Mesodermal cell (in vitro differentiated cells): ENCODE measurements around the gene TRAPPC10.

ENCODE experiments used
- H3K27ac ChIP-seq: 2 replicates; pipeline ENCODE4 v1.7.0; 2013; ENCODE audit warnings: mild to moderate bottlenecking, low read depth, low read length, moderate library complexity; ENCODE audit not compliant: severe bottlenecking
- H3K36me3 ChIP-seq: 2 replicates; pipeline ENCODE4 v1.7.1; 2013; ENCODE audit warnings: mild to moderate bottlenecking, low read length, moderate library complexity; ENCODE audit not compliant: control insufficient read depth, insufficient read depth
- H3K4me1 ChIP-seq: one replicate; pipeline ENCODE4 v1.7.1; 2013; ENCODE audit warnings: mild to moderate bottlenecking, low read length; ENCODE audit not compliant: insufficient read depth, control insufficient read depth, poor library complexity, severe bottlenecking
- H3K4me3 ChIP-seq: 2 replicates; pipeline ENCODE4 v1.7.0; 2013; ENCODE audit warnings: low read length, control low read depth, mild to moderate bottlenecking; ENCODE audit not compliant: insufficient read depth, poor library complexity, severe bottlenecking; ENCODE audit errors: extremely low read depth
- H3K9me3 ChIP-seq: 2 replicates; pipeline ENCODE4 v1.7.1; 2013; ENCODE audit warnings: mild to moderate bottlenecking, low read length, moderate library complexity; ENCODE audit not compliant: control insufficient read depth
- WGBS, 2 experiments: methylation state at CpG; one replicate each; pipeline ENCODE4 v1.1.5; 2013; ENCODE audit warnings: missing lambda C conversion rate in 2 of 2; ENCODE audit not compliant: insufficient coverage in 2 of 2; 5-methylcytosine and 5-hydroxymethylcytosine counted together

TRAPPC10 gene

DNA sequence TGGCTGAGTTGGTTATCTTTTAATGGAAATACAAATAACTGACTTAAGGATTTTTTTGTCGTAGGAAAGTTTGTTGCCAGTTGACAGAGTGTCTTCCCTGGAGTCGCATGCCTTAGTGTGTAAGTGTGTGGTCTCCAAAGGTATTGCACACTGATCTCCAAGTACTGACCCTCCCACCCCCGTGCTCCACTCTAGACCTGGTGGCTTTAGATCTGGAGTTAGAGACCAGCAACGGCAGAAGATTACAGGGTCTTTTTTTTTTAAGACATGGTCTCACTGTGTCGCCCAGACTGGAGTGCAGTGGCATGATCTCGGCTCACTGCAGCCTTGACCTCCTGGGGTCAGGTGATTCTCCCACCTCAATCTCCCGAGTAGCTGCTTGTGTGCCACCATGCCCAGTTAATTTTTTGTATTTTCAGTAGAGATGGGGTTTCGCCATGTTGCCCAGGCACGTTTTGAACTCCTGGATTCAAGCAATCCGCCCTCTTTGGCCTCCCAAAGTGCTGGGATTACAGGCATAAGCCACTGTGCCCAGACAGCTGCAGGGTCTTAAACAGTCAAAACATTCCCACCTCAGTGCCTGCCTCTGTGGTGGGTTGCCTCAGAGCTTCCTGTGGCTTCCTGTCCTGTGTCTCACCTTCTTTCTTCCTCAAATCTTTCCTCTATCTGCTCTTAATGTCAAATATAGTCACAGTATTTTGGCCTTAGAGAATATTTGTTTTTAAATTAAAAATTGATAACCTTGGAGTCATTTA is 6.9 kb downstream of the TRAPPC10 start:
- Histone ChIP-seq H3K4me3 (no peak overlapping the region), H3K4me1 (no peaks in the 10 kb centered on the region), H3K9me3 (no peaks in the 10 kb centered on the region), H3K27ac (no peak overlapping the region), H3K36me3 (peaks cover 4% of the 10 kb centered on the region)
- 92 to 94% methylated on average over 9 of the region's 10 CpGs for WGBS, 2 experiments

DNA sequence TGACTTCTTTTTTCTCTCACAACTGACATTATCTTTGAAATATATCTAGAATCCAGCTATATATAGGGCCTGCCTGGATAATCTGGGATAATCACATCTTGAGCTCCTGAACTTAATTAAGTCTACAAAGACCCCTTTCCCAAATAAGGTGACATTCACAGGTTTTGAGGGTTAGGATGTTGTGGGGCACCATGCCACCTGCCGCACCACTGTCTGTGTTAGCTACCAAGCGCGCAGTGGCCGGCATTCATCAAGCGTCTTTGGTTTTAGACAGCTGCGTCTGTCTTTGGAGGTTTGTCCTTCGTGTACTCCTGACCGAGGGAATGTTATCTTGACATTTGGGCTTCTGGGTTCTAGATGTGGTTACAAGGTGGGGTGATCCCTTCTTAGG is 7.5 kb downstream of the TRAPPC10 start:
- no peak overlapping the region for H3K27ac ChIP-seq
- peaks cover under 1% of the 10 kb centered on the region for H3K4me1 ChIP-seq
- peaks cover 4% of the 10 kb centered on the region for H3K36me3 ChIP-seq
- H3K9me3 ChIP-seq = no peaks in the 10 kb centered on the region
- WGBS, 2 experiments = 97% methylated on average over 7 to 8 of the region's 8 CpGs
- no peak overlapping the region for H3K4me3 ChIP-seq

DNA sequence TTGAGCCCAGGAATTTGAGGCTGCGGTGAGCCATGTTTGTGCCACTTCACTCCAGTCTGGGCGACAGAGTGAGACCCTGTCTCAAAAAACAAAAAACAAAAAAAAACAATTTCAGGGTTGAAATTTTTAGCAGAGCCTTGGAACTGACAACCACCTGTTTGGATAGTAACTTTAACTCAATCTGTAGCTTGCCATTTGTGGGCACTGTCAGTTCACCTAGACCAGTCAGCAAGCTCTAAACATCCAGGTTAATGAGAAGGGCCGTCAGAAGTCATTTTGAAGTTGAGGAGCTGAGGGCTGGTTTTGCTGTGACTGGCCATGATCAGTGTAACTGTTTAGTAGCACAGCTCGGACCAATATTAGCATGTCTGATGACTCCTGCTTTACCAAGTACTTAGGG is 8.4 kb downstream of the TRAPPC10 start:
- Histone ChIP-seq H3K27ac (no peak overlapping the region), H3K36me3 (peaks cover 4% of the 10 kb centered on the region), H3K9me3 (no peaks in the 10 kb centered on the region), H3K4me1 (peaks cover 10% of the 10 kb centered on the region), H3K4me3 (no peak overlapping the region)
- WGBS, 2 experiments = 73 to 74% methylated on average over 3 of the region's 4 CpGs

DNA sequence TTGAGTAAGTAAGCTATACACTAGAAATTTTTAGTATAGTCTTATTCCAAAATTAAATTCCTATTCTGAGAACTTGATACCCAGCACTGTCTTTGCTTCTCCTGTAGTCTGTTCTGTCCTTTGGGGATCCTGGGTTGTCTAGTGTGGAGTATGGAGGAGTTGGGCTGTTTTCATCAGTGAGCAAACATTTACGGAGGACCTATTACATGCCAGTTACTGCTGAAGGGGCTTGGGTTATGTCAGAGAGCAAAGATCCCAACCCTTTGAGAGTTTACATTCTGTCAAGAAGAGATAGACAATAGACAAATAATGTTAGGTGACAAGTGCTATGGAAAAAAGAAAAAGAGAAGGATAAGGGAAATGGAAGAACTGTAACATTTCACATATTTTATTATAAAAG is 9.0 kb downstream of the TRAPPC10 start:
- Histone ChIP-seq H3K27ac (no peak overlapping the region), H3K36me3 (peaks cover 4% of the 10 kb centered on the region), H3K4me1 (peaks cover 15% of the 10 kb centered on the region), H3K9me3 (no peaks in the 10 kb centered on the region), H3K4me3 (no peak overlapping the region)
- WGBS, 2 experiments = 83% methylated on average over 1 of the region's 1 CpG; no CpG with 5 or more reads in 1 of the 2 experiments

DNA sequence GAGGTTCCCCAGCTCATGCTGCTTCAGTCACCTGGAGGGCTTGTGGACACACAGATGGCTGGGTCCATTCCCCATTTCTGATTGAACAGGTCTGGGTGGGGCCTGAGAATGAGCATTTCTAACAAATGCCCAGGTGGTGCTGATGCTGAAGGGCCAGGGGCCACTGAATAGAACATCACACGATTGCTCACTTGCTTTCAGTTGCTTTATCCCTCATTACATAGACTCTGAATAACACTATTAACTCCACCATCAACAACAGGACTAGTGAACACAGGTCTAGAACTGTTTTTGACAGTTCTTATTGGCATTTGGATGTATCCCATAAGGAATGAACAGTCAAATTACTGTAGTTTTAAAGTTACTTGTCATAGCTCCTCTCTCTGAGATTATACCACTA is 12.1 kb downstream of the TRAPPC10 start:
- 80% methylated on average over 1 of the region's 1 CpG; no CpG with 5 or more reads in 1 of the 2 experiments for WGBS, 2 experiments
- peaks cover 18% of the 10 kb centered on the region for H3K4me1 ChIP-seq
- H3K27ac ChIP-seq = no peak overlapping the region

DNA sequence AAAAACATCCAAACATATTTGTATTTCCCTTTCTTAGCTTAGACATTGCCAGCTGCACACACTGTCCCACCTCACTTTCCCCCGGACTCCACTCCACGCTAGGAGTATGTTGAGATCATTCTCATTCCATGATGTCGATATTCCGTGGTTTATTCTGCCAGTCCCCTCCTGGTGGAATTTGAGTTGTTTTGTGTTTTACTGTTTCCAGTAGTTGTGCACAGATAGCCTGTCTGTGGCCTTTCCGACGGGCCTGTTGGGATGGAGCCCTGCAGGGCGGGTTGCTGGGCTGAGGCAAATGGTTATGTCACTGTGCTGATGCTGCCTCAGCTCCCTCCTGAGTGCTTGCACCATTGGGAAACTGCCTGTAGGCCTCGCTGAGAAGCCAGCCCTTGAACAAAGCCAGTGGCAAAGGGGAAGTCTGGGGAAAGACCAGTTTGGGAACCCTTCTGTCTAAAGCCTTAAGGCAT is 12.8 kb downstream of the TRAPPC10 start:
- Histone ChIP-seq H3K27ac (peak overlapping the region; percentile 65), H3K4me1 (peaks cover 18% of the 10 kb centered on the region), H3K4me3 (no peak overlapping the region), H3K9me3 (no peaks in the 10 kb centered on the region), H3K36me3 (peaks cover 12% of the 10 kb centered on the region)
- WGBS, 2 experiments = 80 to 85% methylated on average over 1 to 6 of the region's 8 CpGs

More for the DNA sequence above, 12.1 kb downstream of the TRAPPC10 start:
- Histone ChIP-seq H3K36me3 (peaks cover 12% of the 10 kb centered on the region), H3K4me3 (no peak overlapping the region), H3K9me3 (no peaks in the 10 kb centered on the region)

DNA sequence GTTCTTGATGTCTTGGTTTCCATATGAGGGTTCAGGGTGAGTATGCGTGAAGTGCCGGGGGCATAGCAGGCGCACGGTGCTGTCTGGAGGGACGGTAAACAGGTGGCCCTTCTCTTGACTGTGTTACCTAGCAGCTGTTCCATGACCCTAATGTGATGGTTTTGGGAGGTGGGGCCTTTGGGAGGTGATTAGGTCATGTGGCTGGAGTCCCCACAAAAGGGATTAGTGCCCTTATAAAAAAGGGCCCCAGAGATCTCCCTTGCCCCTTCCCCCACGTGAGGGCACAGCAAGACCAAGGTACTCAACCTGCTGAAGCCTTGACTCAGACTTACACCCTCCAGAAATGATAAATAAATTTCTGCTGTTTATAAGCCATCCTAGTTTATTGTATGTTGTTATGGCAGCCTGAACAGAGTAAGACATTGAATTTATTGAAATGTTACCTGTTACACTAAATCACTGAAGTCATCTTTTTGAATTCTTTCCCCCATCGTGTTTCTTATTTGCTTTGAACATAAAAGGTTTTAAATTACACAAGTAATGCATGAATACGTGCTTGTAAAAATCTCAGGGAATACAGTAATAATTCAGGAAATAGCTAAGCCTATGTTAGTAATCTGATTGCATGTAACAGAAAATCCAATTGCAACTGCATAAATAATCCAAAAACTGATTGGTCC is 15.6 kb downstream of the TRAPPC10 start:
- 87 to 96% methylated on average over 5 of the region's 8 CpGs for WGBS, 2 experiments
- H3K9me3 ChIP-seq = no peaks in the 10 kb centered on the region
- peaks cover 25% of the 10 kb centered on the region for H3K36me3 ChIP-seq
- peaks cover 18% of the 10 kb centered on the region for H3K4me1 ChIP-seq
- H3K27ac ChIP-seq = no peak overlapping the region
- H3K4me3 ChIP-seq = no peak overlapping the region

DNA sequence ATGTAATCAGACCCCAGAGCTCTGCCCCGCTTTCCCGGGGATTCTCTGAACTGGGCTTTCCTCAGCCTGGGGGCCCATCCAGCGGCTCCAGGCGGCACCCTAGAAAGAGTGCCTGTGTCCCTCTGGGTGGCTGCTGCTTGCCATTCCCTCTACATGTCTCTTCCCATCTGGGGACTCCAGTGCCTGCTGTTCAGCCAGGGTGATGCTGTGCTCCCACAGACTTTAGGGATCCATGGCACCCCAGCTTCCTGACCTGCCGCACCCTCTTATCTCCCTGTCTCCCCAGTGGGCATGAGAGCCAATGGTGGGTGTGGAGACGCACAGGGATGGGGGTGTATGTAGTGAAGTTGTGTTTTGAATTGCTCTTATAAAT is 16.2 kb downstream of the TRAPPC10 start:
- no peaks in the 10 kb centered on the region for H3K9me3 ChIP-seq

DNA sequence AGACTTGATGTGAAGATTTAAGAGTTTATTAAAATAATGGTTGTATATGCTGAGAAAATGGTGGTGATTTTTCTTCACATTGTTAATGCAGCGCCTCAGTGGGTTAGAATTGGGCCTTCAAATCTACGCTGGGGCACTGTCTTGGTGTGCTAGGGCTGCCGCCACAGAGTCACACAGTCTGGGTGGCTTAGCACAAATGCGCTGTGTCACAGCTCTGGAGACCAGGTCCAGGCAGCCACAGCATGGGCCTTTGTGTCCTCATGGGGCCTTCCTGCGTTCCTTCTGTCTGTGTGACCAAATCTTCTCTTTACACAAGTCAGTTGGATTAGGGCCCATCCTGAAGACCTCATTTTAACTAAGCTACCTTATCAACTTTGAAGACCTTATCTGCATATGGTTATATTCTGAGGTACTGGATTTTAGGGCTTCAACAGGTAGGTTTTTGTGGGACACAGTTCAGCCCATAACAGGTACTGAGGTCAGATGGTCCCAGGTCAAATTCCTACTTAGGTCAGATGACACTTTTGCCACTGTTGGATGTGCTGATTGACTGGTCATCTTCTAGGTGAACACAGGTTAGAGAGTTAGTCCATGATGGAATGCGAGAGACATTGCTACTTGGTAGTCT is 17.5 kb downstream of the TRAPPC10 start:
- peaks cover 18% of the 10 kb centered on the region for H3K4me1 ChIP-seq
- H3K9me3 ChIP-seq = no peaks in the 10 kb centered on the region
- H3K4me3 ChIP-seq = no peak overlapping the region
- 95 to 96% methylated on average over 5 to 6 of the region's 6 CpGs for WGBS, 2 experiments
- H3K36me3 ChIP-seq = peaks cover 40% of the 10 kb centered on the region
- no peak overlapping the region for H3K27ac ChIP-seq

More for the DNA sequence above, 16.2 kb downstream of the TRAPPC10 start:
- no peak overlapping the region for H3K27ac ChIP-seq
- H3K36me3 ChIP-seq = peaks cover 29% of the 10 kb centered on the region
- no peak overlapping the region for H3K4me3 ChIP-seq
- WGBS, 2 experiments = 93 to 98% methylated on average over 4 of the region's 6 CpGs
- H3K4me1 ChIP-seq = peaks cover 18% of the 10 kb centered on the region

DNA sequence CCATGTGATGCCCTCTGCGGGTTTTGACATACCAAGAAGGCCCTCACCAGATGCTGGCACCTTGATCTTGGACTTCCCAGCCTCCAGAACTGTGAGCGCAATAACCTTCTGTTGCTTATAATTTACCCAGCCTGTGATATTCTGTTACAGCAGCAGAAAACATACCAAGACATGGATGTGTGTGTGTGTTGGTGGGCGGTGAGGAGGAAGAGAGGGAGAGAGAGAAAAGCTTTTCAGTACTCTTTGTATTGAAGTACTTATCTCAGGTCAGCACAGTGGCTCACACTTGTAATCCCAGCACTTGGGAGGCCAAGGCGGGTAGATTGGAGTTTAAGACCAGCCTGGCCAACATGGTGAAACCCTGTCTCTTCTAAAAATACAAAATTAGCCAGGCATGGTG is 23.1 kb downstream of the TRAPPC10 start:
- WGBS, 2 experiments = 87 to 100% methylated on average over 2 of the region's 4 CpGs

More for the DNA sequence above, 23.1 kb downstream of the TRAPPC10 start:
- Histone ChIP-seq H3K9me3 (no peaks in the 10 kb centered on the region), H3K4me1 (no peaks in the 10 kb centered on the region), H3K36me3 (peaks cover 70% of the 10 kb centered on the region), H3K27ac (no peak overlapping the region), H3K4me3 (no peak overlapping the region)
